ENCODE measurements around the gene GDF10. TPM values are rescaled to one million over a fixed set of nuclear protein-coding genes. Genes with fewer than 3 reads are reported as not detected.
A peak's percentile ranks its signal among the peaks of the same experiment; 100 is the strongest.

Gene GDF10
- total and polyA plus RNA-seq, 9 of the 15 experiments (the other 6 are each of a cell fraction or from before 2014, with no cell fraction given), result 0.03 to 0.20 (median 0.11) TPM; not detected in 6

GRCh38 chr10:47276071-47276470, 23.9 kb upstream of the GDF10 start:
- intact Hi-C loops (cut with micrococcal nuclease), result no loop called here
- no peaks in the 10 kb centered on the region for H3K9me1 ChIP-seq (ENCODE audit: control insufficient read depth, insufficient read depth, low read length)
- H4K20me1 ChIP-seq (replicated peaks; ENCODE audit: control insufficient read depth, insufficient read depth, low read length), result no peaks in the 10 kb centered on the region
- ChIA-PET POLR2A (interaction anchor here (0.9 to 1.4 kb wide), 2 partner anchors 11 to 79 kb away, joined by 4 read pairs; no protein-coding TSS in a partner anchor), CTCF (ENCODE audit: low intra/inter-chr PET ratio) (no interaction called here)
- H3K36me3 ChIP-seq (ENCODE audit: control insufficient read depth, insufficient read depth, low read length), result no peaks in the 10 kb centered on the region
- FAIRE-seq (no peak), ATAC-seq (no peak), DNase-seq (ENCODE audit: extremely low read depth in 1 of 4, low spot score in 3 of 4) (no peak)
- peaks cover 0 to 27% of the 10 kb centered on the region in 2 experiments; a peak in 2 of 5 replicates for H3K27me3 ChIP-seq (ENCODE audit: control insufficient read depth in 2 of 2, insufficient read depth in 2 of 2, low read length in 2 of 2)
- H3K9ac ChIP-seq (ENCODE audit: insufficient read depth in 1 of 2, low read depth in 2 of 2, low read length in 2 of 2), result no peak overlapping the region
- H3K9me3 ChIP-seq (replicated peaks; ENCODE audit: control insufficient read depth, insufficient read depth, low read depth, low read length), result no peaks in the 10 kb centered on the region
- peak overlapping the region; percentile 51 for H2AFZ ChIP-seq (ENCODE audit: low read depth, low read length)
- TF ChIP-seq CCAR2 (IDR thresholded peaks at IDR 0.05; ENCODE audit: low read depth, low read length) (no peak), ZNF561 (CRISPR knock-in tag; conservative IDR thresholded peaks at IDR 0.05) (no peak), MCM2 (IDR thresholded peaks at IDR 0.05; ENCODE audit: low read depth) (no peak), YBX1 (IDR thresholded peaks at IDR 0.05) (no peak), NR2F6 (CRISPR knock-in tag; IDR thresholded peaks at IDR 0.05) (no peak), DPF2 (IDR thresholded peaks at IDR 0.05) (no peak)
- no peak overlapping the region for H3K27ac ChIP-seq (ENCODE audit: extremely low read depth, low read depth, low read length)
- in situ Hi-C loops (cut with MboI), result no loop called here
- no TSS peak for BruUV-seq (replicated peaks)
- WGBS (ENCODE audit: insufficient coverage, low coverage, missing lambda C conversion rate), result 0% methylated on average over 2 of the region's 2 CpGs
- no peak overlapping the region for H3K4me2 ChIP-seq (ENCODE audit: insufficient read depth, low read length)
- no peaks in the 10 kb centered on the region for H3K79me2 ChIP-seq (ENCODE audit: control insufficient read depth, insufficient read depth, low read length)
- no peak overlapping the region for H3K4me3 ChIP-seq
- peaks cover 0 to 5% of the 10 kb centered on the region in 2 experiments; a peak in 2 of 5 replicates for H3K4me1 ChIP-seq (replicated peaks in 1 of 2; ENCODE audit: control insufficient read depth in 2 of 2, insufficient read depth in 2 of 2, low read length in 2 of 2)

Measured in K562 (cell line).